Measurements from ENCODE around the gene KCNIP1.

Gene KCNIP1

GRCh38 chr5:170510559-170510958 is 6.7 kb downstream of the KCNIP1 start:
- no peak overlapping the region for H3K4me3 ChIP-seq (replicated peaks; ENCODE audit: insufficient read depth, low read length)
- DNase-seq (ENCODE audit: low read depth in 1 of 2, low spot score in 1 of 2) = no peak
- H3K27me3 ChIP-seq (ENCODE audit: insufficient read depth, poor library complexity, severe bottlenecking) = no peaks in the 10 kb centered on the region
- H3K27ac ChIP-seq (replicated peaks) = no peak overlapping the region
- TF ChIP-seq POLR2AphosphoS5 (IDR thresholded peaks at IDR 0.05; ENCODE audit: low read depth) = no peak
- TF ChIP-seq GABPA (IDR thresholded peaks at IDR 0.05; ENCODE audit: low read depth) = no peak
- TF ChIP-seq SPI1 (IDR thresholded peaks at IDR 0.05; ENCODE audit: borderline replicate concordance, low read depth) = no peak
- no peak for TF ChIP-seq CTCF (IDR thresholded peaks at IDR 0.05; ENCODE audit: insufficient read depth, low read length)
- no peak for TF ChIP-seq REST (IDR thresholded peaks at IDR 0.05; ENCODE audit: insufficient replicate concordance, low read depth)

GRCh38 chr5:170511551-170512258 is 7.9 kb downstream of the KCNIP1 start:
- no peak for DNase-seq (ENCODE audit: low read depth in 1 of 2, low spot score in 1 of 2)
- TF ChIP-seq POLR2AphosphoS5 (IDR thresholded peaks at IDR 0.05; ENCODE audit: low read depth) = no peak
- TF ChIP-seq SPI1 (IDR thresholded peaks at IDR 0.05; ENCODE audit: borderline replicate concordance, low read depth) = peak; percentile 93
- Histone ChIP-seq H3K27ac (replicated peaks) (no peak overlapping the region), H3K4me3 (replicated peaks; ENCODE audit: insufficient read depth, low read length) (no peak overlapping the region), H3K27me3 (ENCODE audit: insufficient read depth, poor library complexity, severe bottlenecking) (no peaks in the 10 kb centered on the region)

- no peak for DNase-seq (ENCODE audit: low read depth in 1 of 2, low spot score in 1 of 2)
- Histone ChIP-seq H3K27ac (replicated peaks) (no peak overlapping the region), H3K27me3 (ENCODE audit: insufficient read depth, poor library complexity, severe bottlenecking) (no peaks in the 10 kb centered on the region), H3K4me3 (replicated peaks; ENCODE audit: insufficient read depth, low read length) (no peak overlapping the region)
- TF ChIP-seq GABPA (IDR thresholded peaks at IDR 0.05; ENCODE audit: low read depth) (no peak), CTCF (IDR thresholded peaks at IDR 0.05; ENCODE audit: insufficient read depth, low read length) (no peak), SPI1 (IDR thresholded peaks at IDR 0.05; ENCODE audit: borderline replicate concordance, low read depth) (no peak), POLR2AphosphoS5 (IDR thresholded peaks at IDR 0.05; ENCODE audit: low read depth) (no peak), REST (IDR thresholded peaks at IDR 0.05; ENCODE audit: insufficient replicate concordance, low read depth) (no peak)
Observed at GRCh38 chr5:170513856-170514525, 10.2 kb downstream of the KCNIP1 start.

GRCh38 chr5:170517411-170517810 is 13.6 kb downstream of the KCNIP1 start:
- TF ChIP-seq POLR2AphosphoS5 (IDR thresholded peaks at IDR 0.05; ENCODE audit: low read depth) (no peak), GABPA (IDR thresholded peaks at IDR 0.05; ENCODE audit: low read depth) (no peak), SPI1 (IDR thresholded peaks at IDR 0.05; ENCODE audit: borderline replicate concordance, low read depth) (no peak), REST (IDR thresholded peaks at IDR 0.05; ENCODE audit: insufficient replicate concordance, low read depth) (no peak)
- Histone ChIP-seq H3K27ac (replicated peaks) (no peak overlapping the region), H3K27me3 (ENCODE audit: insufficient read depth, poor library complexity, severe bottlenecking) (no peaks in the 10 kb centered on the region), H3K4me3 (replicated peaks; ENCODE audit: insufficient read depth, low read length) (no peak overlapping the region)
- DNase-seq (ENCODE audit: low read depth in 1 of 2, low spot score in 1 of 2) = no peak

Measured in HL-60 (cell line).